OCI-LY1 (cell line): ENCODE data around the gene FGF14.

Source experiments
- EZH2 ChIP-seq: fragments of 200-600 bp; sonication (generic), shearing (Covaris generic); IDR thresholded peaks from 2 replicates; pipeline ENCODE4 v1.8.0; 2017; ENCODE audit warnings: borderline replicate concordance, mixed run types, mild to moderate bottlenecking, antibody characterized with exemption, low read length, moderate library complexity, mixed read lengths
- TF ChIP-seq, protein P1 (sequence below): fragments of 200-600 bp; sonication (generic), shearing (Covaris generic); IDR thresholded peaks from 2 replicates; pipeline ENCODE4 v1.5.1; 2017; ENCODE audit warnings: mild to moderate bottlenecking, antibody characterized with exemption, low read length, moderate library complexity, mixed read lengths

DNA sequence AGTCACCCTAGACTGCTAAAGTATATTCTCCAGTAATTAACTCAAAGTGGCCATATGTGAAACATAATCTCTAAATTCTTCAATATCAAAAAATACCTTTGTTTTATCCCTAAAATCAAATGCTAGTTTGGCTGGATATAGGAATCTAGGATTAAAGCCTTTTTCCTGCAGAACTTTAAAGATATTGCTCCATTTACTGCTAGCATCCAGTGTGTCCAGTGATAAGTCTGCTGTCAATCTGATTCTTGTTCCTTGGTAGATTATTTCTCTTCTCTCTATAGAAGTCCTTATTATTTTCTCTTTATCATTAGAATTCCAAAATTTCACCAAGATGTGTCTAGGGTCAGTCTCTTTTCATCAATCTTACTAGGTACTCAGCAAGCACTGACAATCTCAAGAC lies 384.6 kb downstream of the FGF14 start:
- TF ChIP-seq, protein P1, sequence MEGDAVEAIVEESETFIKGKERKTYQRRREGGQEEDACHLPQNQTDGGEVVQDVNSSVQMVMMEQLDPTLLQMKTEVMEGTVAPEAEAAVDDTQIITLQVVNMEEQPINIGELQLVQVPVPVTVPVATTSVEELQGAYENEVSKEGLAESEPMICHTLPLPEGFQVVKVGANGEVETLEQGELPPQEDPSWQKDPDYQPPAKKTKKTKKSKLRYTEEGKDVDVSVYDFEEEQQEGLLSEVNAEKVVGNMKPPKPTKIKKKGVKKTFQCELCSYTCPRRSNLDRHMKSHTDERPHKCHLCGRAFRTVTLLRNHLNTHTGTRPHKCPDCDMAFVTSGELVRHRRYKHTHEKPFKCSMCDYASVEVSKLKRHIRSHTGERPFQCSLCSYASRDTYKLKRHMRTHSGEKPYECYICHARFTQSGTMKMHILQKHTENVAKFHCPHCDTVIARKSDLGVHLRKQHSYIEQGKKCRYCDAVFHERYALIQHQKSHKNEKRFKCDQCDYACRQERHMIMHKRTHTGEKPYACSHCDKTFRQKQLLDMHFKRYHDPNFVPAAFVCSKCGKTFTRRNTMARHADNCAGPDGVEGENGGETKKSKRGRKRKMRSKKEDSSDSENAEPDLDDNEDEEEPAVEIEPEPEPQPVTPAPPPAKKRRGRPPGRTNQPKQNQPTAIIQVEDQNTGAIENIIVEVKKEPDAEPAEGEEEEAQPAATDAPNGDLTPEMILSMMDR = no peak
- no peak for TF ChIP-seq EZH2
